GM18873 (cell line): ENCODE results near the gene CMAS.
"Not testable (repeated sequence)": the region's sequence is repeated elsewhere in the genome, so short reads cannot be mapped to it uniquely, and the experiment has no call there.

Experiments used
- ATAC-seq: cut with Tn5 transposase; IDR thresholded peaks from one replicate; pipeline ENCODE4 v1.9.1; 2021; ENCODE audit warnings: mild to moderate bottlenecking, moderate library complexity, moderate number of reproducible peaks; ENCODE audit not compliant: unreplicated experiment, low FRiP score

The CMAS gene

GRCh38 chr12:22046090-22046967 is at the start of gene CMAS:
TSS of gene CMAS (plus strand) at chr12:22046218. CDS start at chr12:22046304, 86 bp downstream.
- ATAC-seq: peak; percentile 73

GRCh38 chr12:21998295-21998694 is 47.7 kb upstream of the CMAS start:
- ATAC-seq: no peak

GRCh38 chr12:21998782-21999181 is 47.2 kb upstream of the CMAS start:
- no peak for ATAC-seq

DNA sequence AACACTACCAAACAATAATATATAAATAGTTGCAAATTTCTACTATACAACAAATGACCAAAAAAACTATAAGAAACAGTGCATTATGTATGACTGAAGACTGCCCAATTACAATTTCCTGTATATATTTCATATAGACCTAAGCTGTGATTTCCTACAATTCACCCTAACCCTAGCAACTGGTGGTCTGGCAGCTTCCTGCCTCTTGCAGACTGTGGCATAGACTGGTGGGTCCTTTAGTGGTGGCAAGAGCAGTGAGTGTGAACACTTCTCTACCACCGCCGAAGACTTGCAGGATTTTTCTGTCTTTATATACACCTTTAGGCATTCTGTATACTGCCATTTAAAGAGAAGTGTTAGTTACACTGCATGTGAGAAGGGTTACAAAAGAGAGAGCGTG is 43.6 kb upstream of the CMAS start:
- no peak for ATAC-seq

DNA sequence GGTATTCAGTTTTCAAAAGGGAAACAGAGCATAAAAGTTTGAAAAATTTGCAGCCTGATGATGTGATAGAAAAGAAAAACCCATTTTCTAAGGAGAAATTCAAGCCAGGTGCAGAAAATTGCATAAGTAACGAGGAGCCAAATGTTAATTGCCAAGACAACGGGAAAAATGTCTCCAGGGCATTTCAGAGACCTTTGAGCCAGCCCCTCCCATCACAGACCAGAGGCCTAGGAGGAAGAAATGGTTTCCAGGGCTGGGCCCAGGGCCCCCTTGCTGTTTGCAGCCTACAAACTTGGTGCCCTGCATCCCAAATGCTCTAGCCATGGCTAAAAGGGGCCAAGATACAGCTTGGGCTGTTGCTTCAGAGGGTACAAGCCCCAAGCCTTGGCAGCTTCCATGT is 38.2 kb upstream of the CMAS start:
- ATAC-seq: not testable (repeated sequence)

DNA sequence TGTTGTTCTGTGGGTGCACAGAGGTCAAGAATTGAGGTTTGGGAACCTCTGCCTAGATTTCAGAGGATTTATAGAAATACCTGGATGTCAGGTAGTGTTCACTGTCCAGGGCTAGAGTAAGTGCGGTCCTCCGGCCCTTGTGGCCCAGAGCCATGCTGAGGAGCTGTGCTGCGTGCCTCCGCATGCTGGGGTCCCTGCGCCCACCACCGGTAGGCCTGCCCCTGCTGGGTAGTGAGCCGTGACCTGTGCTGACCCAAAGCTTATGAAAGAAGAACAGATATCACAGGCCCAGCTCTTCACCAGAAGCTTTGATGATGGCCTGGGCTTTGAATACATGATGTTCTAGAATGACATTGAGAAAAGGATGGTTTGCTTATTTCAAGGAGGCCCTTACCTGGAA is 37.8 kb upstream of the CMAS start:
- ATAC-seq: no peak

- ATAC-seq: no peak
These were observed 31.8 kb upstream of the CMAS start for GRCh38 chr12:22014041-22014782.

DNA sequence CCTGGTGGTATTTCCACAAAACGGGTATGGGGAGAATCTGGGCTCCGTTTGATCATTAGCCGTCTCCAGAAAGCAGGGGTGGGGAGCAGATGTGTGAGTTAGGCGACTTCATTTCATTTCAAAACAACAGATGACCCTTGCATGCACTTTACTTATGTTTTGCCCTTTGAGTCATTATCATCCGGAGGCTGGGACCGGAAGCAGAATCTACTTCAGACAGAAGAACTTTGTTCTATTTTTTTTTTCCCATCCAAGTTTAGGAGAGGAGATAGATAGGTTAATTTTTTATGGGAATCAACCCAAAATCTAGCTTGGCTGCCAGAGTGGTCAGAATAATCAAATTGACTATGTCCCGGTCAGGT is 31.3 kb upstream of the CMAS start:
- ATAC-seq: no peak

DNA sequence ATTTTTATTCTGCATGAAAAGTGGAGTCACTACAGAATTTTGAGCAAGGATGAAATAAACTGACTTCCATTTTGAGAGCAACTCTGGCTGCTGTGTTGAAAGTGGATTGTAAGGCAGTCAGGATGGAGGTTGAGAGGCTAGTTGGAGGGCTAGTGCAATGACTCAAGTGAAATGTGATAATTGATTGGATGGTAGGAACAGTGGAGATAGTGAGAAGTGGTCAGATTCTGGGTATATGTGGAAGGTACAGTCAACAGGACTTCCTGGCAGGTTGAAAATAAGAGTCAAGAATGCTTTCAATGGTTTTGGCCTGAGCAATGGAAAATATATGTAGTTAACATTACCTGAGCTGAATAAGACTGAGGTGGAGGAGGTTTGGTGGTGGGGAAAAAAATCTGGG is 29.0 kb upstream of the CMAS start:
- no peak for ATAC-seq

- no peak for ATAC-seq
These were observed 27.2 kb upstream of the CMAS start for GRCh38 chr12:22018860-22019259.

- ATAC-seq: not testable (repeated sequence)
These were observed 22.5 kb upstream of the CMAS start for GRCh38 chr12:22023489-22023888.

DNA sequence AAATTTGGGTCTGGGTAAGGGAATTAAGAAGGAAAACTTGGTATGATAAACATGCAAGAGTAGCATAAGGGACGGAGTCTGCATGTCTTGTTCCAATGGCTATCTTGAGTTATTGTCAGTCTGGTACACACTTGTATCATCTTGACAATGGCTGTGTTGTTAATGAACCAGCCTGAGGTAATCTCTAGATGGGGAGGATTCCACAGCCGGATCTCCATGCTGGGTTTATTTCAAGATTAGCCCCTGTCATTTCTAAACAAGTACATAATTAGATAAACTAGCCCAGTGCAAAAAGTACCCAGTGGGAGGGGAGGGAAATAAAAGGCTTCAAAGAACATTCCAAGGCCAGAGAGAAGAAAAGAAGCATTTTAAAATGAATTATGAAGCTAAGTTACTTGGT is 16.5 kb upstream of the CMAS start:
- ATAC-seq: no peak

GRCh38 chr12:22029991-22030390 is 16.0 kb upstream of the CMAS start:
- ATAC-seq: no peak

- no peak for ATAC-seq
These were observed 13.3 kb upstream of the CMAS start for GRCh38 chr12:22032732-22033131.

DNA sequence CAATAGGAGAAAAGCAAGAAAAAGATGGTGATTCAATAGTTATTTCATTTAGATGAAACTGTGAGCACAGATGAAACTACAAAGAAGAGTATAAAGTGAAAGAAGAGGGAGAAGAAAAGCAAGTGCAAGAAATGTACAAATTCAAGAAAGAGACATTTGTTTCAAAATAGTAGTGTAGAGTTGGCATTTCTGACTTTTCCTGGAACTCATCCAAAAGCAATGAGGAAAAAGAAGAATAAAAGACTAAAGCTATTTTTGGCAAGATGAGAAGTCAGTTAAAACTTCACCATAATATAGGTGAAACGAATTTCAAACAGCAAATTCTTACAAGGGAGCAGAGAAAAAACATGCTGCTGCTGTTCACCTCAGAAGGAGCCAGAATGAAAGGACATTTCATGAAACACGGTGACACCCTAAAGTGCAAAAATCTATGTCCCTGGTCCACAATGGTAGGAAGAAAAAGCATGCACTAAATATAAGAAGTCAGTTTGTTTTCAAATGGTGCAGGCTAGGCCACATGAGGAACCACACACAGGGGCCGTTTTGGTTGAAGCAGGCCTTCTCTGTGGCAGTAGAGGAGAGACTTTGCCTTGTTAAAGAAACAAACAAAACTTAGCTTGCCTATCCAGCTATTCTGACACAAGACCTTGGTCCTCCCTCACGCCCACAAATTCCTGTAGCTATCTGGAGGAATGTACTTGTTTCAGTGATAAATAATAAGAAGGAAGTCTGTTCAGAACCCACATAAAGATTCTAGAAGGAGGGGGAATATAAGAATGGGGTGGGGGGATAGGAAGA is 11.1 kb upstream of the CMAS start:
- ATAC-seq: no peak

DNA sequence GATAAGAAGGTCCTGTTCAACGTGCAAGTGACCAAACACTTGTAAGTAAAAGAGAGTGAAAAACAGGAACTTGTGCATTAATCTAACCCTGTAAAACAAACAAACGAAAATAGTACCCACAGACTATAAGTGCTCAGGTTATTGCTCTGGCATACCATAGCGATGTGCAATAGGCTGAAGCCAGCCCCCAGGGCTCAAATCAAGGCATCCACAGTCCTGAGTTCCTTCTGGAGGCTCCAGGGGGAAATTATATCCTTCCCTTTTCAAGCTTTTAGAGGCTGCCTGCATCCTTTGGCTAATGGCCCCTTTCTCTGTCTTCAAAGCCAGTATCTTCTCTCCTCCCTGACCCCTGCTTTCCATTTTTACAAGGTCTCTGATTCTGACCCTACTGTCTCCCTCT is 8.1 kb upstream of the CMAS start:
- ATAC-seq: no peak

- ATAC-seq: no peak
These were observed 7.3 kb upstream of the CMAS start for GRCh38 chr12:22038734-22039133.

GRCh38 chr12:22039361-22039760 is 6.7 kb upstream of the CMAS start:
- no peak for ATAC-seq

GRCh38 chr12:22042976-22043669 is 2.9 kb upstream of the CMAS start:
- no peak for ATAC-seq

- ATAC-seq: no peak
These were observed 2.1 kb upstream of the CMAS start for GRCh38 chr12:22043943-22044342.
